GM04504 (cell line): ENCODE measurements around the gene ARID5A.

ENCODE experiments used
- DNase-seq: peaks from one replicate; pipeline ENCODE4 v3.0.0-alpha.2; 2012; ENCODE audit warnings: low read depth

The ARID5A gene

GRCh38 chr2:96506907-96507240, 29.7 kb upstream of the ARID5A start:
- no peak for DNase-seq

- DNase-seq, result no peak
Measured at GRCh38 chr2:96507957-96508520, 28.5 kb upstream of the ARID5A start.

GRCh38 chr2:96508521-96509113, 27.9 kb upstream of the ARID5A start:
- DNase-seq, result no peak

GRCh38 chr2:96509114-96509846, 27.3 kb upstream of the ARID5A start:
- DNase-seq, result peak; percentile 58

GRCh38 chr2:96509847-96510230, 26.7 kb upstream of the ARID5A start:
- no peak for DNase-seq

- DNase-seq, result no peak
Measured at GRCh38 chr2:96510931-96511595, 25.5 kb upstream of the ARID5A start.

GRCh38 chr2:96511851-96512250, 24.7 kb upstream of the ARID5A start:
- DNase-seq, result no peak

GRCh38 chr2:96512341-96512740, 24.2 kb upstream of the ARID5A start:
- no peak for DNase-seq

GRCh38 chr2:96514521-96514920, 22.0 kb upstream of the ARID5A start:
- no peak for DNase-seq

GRCh38 chr2:96517079-96517478, 19.5 kb upstream of the ARID5A start:
- DNase-seq, result no peak

GRCh38 chr2:96520231-96520630, 16.3 kb upstream of the ARID5A start:
- DNase-seq, result no peak

- no peak for DNase-seq
Measured at GRCh38 chr2:96520697-96521096, 15.9 kb upstream of the ARID5A start.

- no peak for DNase-seq
Measured at GRCh38 chr2:96521219-96521618, 15.3 kb upstream of the ARID5A start.

- no peak for DNase-seq
Measured at GRCh38 chr2:96522304-96523203, 14.0 kb upstream of the ARID5A start.

GRCh38 chr2:96523659-96524481, 12.7 kb upstream of the ARID5A start:
- peak; percentile 96 for DNase-seq

GRCh38 chr2:96524482-96525210, 11.9 kb upstream of the ARID5A start:
- no peak for DNase-seq

- no peak for DNase-seq
Measured at GRCh38 chr2:96525211-96525507, 11.4 kb upstream of the ARID5A start.

GRCh38 chr2:96526101-96526591, 10.4 kb upstream of the ARID5A start:
- DNase-seq, result no peak

GRCh38 chr2:96526615-96527285, 9.8 kb upstream of the ARID5A start:
- DNase-seq, result no peak
